ENCODE measurements around the gene EFL1. TPM values are rescaled to one million over a fixed set of nuclear protein-coding genes. Genes with fewer than 3 reads are reported as not detected.

Gene EFL1
- total RNA-seq, 2 experiments from 2014 or later = 25.1 to 25.7 TPM

DNA sequence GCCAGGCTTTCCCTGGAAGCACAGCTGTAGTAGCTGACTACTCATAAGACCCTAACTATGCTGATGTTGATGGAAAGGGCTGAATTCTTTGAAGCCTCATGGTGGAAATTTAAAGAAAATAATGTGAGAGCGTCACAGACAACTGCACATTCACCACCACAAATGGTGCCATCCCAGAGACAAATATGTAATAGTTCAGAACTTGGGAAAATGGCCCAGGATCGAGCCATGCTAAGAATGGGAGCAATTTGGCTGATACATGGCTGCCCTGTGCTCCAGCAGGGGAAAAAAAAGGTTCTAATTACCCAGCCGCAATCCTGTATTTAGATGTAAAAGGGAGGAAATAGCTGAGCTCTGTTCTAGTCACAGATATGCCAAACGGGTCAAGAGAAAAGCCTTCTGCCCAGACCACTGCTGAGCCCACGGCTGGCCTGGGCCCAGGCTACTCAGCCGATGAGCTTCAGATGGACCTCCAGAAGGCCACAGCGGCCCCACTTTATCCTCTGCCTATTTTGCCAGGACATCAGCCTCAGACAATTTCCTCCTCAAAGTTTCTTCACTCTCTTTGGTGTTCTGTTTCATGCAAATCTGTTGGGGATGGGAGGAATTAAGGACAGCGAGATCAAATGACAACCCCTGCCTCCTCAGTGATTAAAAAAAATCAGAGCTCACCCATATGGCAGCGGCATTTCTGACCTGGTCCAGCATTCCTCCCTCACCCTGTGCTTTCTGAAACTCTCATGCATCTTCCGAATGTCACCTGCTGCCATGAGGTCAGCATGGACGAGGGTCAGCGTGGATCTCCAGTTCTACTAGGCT lies 162.2 kb downstream of the EFL1 start:
- Histone ChIP-seq H3K9me3 (ENCODE audit: low read length) (no peaks in the 10 kb centered on the region), H4K20me1 (ENCODE audit: insufficient read depth, low read length) (no peaks in the 10 kb centered on the region), H3K9me2 (ENCODE audit: insufficient read depth, low read length) (no peaks in the 10 kb centered on the region), H3K4me2 (ENCODE audit: low read length) (no peak overlapping the region), H3K4me3 (ENCODE audit: low read depth, low read length, poor library complexity, severe bottlenecking) (no peak overlapping the region), H3K36me3 (ENCODE audit: insufficient read depth, low read length) (no peaks in the 10 kb centered on the region), H3K4me1 (ENCODE audit: insufficient read depth, low read length, poor library complexity, severe bottlenecking) (no peaks in the 10 kb centered on the region), H3K79me2 (ENCODE audit: insufficient read depth, low read depth, low read length) (no peaks in the 10 kb centered on the region), H3K27ac (ENCODE audit: low read depth, low read length, poor library complexity, severe bottlenecking) (no peak overlapping the region), H2AFZ (ENCODE audit: low read length) (no peak overlapping the region)
- POLR2A ChIA-PET = interaction anchor here (0.7 kb wide), 1 partner anchor 305 kb away, joined by 3 read pairs; no protein-coding TSS in a partner anchor
- BruUV-seq (replicated peaks) = no TSS peak
- CTCF ChIA-PET (ENCODE audit: unreplicated experiment) = no interaction called here
- intact Hi-C loops (cut with micrococcal nuclease; ENCODE audit: unreplicated experiment) = no loop called here
- TF ChIP-seq, protein P1, sequence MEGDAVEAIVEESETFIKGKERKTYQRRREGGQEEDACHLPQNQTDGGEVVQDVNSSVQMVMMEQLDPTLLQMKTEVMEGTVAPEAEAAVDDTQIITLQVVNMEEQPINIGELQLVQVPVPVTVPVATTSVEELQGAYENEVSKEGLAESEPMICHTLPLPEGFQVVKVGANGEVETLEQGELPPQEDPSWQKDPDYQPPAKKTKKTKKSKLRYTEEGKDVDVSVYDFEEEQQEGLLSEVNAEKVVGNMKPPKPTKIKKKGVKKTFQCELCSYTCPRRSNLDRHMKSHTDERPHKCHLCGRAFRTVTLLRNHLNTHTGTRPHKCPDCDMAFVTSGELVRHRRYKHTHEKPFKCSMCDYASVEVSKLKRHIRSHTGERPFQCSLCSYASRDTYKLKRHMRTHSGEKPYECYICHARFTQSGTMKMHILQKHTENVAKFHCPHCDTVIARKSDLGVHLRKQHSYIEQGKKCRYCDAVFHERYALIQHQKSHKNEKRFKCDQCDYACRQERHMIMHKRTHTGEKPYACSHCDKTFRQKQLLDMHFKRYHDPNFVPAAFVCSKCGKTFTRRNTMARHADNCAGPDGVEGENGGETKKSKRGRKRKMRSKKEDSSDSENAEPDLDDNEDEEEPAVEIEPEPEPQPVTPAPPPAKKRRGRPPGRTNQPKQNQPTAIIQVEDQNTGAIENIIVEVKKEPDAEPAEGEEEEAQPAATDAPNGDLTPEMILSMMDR (conservative IDR thresholded peaks at IDR 0.05; ENCODE audit: low read length) = no peak
- no peak for TF ChIP-seq EZH2phosphoT487 (IDR thresholded peaks at IDR 0.05; ENCODE audit: borderline replicate concordance, low read depth, low read length)
- DNase-seq (ENCODE audit: low spot score) = no peak

DNA sequence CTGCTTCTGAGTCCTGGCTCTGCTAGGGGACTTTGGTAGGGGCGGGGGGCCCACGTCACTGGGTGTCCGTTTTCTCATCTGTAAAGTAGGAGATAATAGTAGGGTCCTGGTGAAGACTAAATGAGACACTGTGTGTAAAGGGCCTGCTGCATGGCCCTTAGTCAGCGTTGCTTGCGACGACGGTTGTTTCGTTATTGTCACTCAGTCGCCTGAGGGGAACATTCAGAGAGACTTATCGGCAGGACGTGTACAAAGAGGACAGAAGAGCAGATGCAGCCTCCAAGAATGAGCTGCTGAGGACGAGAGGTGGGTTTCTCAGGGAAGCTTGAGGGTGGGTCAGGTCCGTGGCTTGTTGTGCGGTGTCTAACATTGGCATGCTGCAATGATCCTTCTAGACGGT lies 163.9 kb downstream of the EFL1 start:
- Histone ChIP-seq H3K9me2 (ENCODE audit: insufficient read depth, low read length) (no peaks in the 10 kb centered on the region), H3K79me2 (ENCODE audit: insufficient read depth, low read depth, low read length) (no peaks in the 10 kb centered on the region), H2AFZ (ENCODE audit: low read length) (no peak overlapping the region), H3K4me3 (ENCODE audit: low read depth, low read length, poor library complexity, severe bottlenecking) (no peak overlapping the region), H4K20me1 (ENCODE audit: insufficient read depth, low read length) (no peaks in the 10 kb centered on the region), H3K36me3 (ENCODE audit: insufficient read depth, low read length) (no peaks in the 10 kb centered on the region), H3K27ac (ENCODE audit: low read depth, low read length, poor library complexity, severe bottlenecking) (no peak overlapping the region), H3K9me3 (ENCODE audit: low read length) (no peaks in the 10 kb centered on the region), H3K4me1 (ENCODE audit: insufficient read depth, low read length, poor library complexity, severe bottlenecking) (no peaks in the 10 kb centered on the region), H3K4me2 (ENCODE audit: low read length) (no peak overlapping the region)
- intact Hi-C loops (cut with micrococcal nuclease; ENCODE audit: unreplicated experiment) = no loop called here
- CTCF ChIA-PET (ENCODE audit: unreplicated experiment) = no interaction called here
- no TSS peak for BruUV-seq (replicated peaks)
- TF ChIP-seq EZH2phosphoT487 (IDR thresholded peaks at IDR 0.05; ENCODE audit: borderline replicate concordance, low read depth, low read length) = no peak
- TF ChIP-seq, protein P1 (conservative IDR thresholded peaks at IDR 0.05; ENCODE audit: low read length) = no peak
- POLR2A ChIA-PET = no interaction called here
- no peak for DNase-seq (ENCODE audit: low spot score)

DNA sequence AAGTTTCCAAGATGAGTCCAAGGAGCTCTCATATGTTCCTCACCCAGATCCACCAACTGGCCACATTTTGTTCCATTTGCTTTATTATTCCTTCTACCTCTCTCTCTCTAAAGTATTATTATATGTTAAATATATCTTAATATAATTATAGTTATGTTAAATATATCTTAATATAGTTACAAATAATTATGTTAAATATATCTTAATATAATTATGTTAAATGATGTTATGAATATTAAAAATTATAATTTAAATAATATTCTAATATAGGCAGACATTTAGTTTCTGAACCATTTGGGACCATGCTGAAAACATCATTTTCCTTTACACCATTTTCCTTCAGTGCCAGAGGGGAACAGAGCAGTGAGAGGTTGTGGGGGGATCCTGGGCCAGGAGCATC lies 166.7 kb downstream of the EFL1 start:
- intact Hi-C loops (cut with micrococcal nuclease; ENCODE audit: unreplicated experiment) = no loop called here
- Histone ChIP-seq H3K9me2 (ENCODE audit: insufficient read depth, low read length) (no peaks in the 10 kb centered on the region), H3K4me2 (ENCODE audit: low read length) (no peak overlapping the region), H3K4me3 (ENCODE audit: low read depth, low read length, poor library complexity, severe bottlenecking) (no peak overlapping the region), H3K79me2 (ENCODE audit: insufficient read depth, low read depth, low read length) (no peaks in the 10 kb centered on the region), H3K4me1 (ENCODE audit: insufficient read depth, low read length, poor library complexity, severe bottlenecking) (no peaks in the 10 kb centered on the region), H3K27ac (ENCODE audit: low read depth, low read length, poor library complexity, severe bottlenecking) (no peak overlapping the region), H2AFZ (ENCODE audit: low read length) (no peak overlapping the region), H3K36me3 (ENCODE audit: insufficient read depth, low read length) (no peaks in the 10 kb centered on the region), H3K9me3 (ENCODE audit: low read length) (no peaks in the 10 kb centered on the region), H4K20me1 (ENCODE audit: insufficient read depth, low read length) (no peaks in the 10 kb centered on the region)
- ChIA-PET POLR2A (no interaction called here), CTCF (ENCODE audit: unreplicated experiment) (no interaction called here)
- no TSS peak for BruUV-seq (replicated peaks)
- TF ChIP-seq, protein P1 (conservative IDR thresholded peaks at IDR 0.05; ENCODE audit: low read length) = no peak
- no peak for DNase-seq (ENCODE audit: low spot score)

Data from OCI-LY7 (cell line).